OCI-LY7 (cell line): ENCODE data around the gene FTO. TPM values are rescaled to one million over a fixed set of nuclear protein-coding genes. Genes with fewer than 3 reads are reported as not detected.

Experiments
- BruUV-seq: library from RNA; stranded (reverse); fragments of 400-500 nt; replicated peaks from 2 replicates; lab custom pipeline; 2021; lab: Mats Ljungman, UMichigan
- CTCF ChIA-PET: fragments of 300-600 bp; sonication (Branson Sonifier 250); formaldehyde crosslinking; loops from one replicate; lab custom pipeline; 2022; ENCODE audit warnings: antibody characterized with exemption; ENCODE audit not compliant: unreplicated experiment; lab: Charles Lee
- POLR2A ChIA-PET: fragments of 300-600 bp; sonication (Branson Sonifier 250); formaldehyde crosslinking; loops from one replicate; lab custom pipeline; 2022; ENCODE audit warnings: antibody characterized with exemption; lab: Charles Lee
- DNase-seq: peaks from one replicate; pipeline ENCODE4 v3.0.0-alpha.2; 2015; ENCODE audit warnings: low spot score
- H2AFZ ChIP-seq: fragments of 200-600 bp; sonication (generic), shearing (Covaris generic); 2 replicates; pipeline ENCODE4 v1.6.1; 2014; ENCODE audit warnings: mild to moderate bottlenecking, antibody characterized with exemption, low read length, moderate library complexity
- H3K27ac ChIP-seq: fragments of 200-600 bp; sonication (generic); 2 replicates; pipeline ENCODE4 v1.5.1; 2014; ENCODE audit warnings: mixed run types, low read depth, mild to moderate bottlenecking, moderate library complexity, low read length, inconsistent platforms; ENCODE audit not compliant: poor library complexity, severe bottlenecking
- H3K36me3 ChIP-seq: fragments of 200-600 bp; sonication (generic); 2 replicates; pipeline ENCODE4 v1.6.1; 2014; ENCODE audit warnings: mild to moderate bottlenecking, antibody characterized with exemption, low read length, moderate library complexity, mixed read lengths; ENCODE audit not compliant: insufficient read depth
- H3K4me1 ChIP-seq: fragments of 200-600 bp; sonication (generic); 2 replicates; pipeline ENCODE4 v1.5.1; 2014; ENCODE audit warnings: mild to moderate bottlenecking, low read length; ENCODE audit not compliant: insufficient read depth, poor library complexity, severe bottlenecking
- H3K4me2 ChIP-seq: fragments of 200-600 bp; sonication (generic); 2 replicates; pipeline ENCODE4 v1.6.1; 2014; ENCODE audit warnings: mild to moderate bottlenecking, low read length
- H3K4me3 ChIP-seq: fragments of 200-600 bp; sonication (generic); 2 replicates; pipeline ENCODE4 v1.5.1; 2014; ENCODE audit warnings: mild to moderate bottlenecking, low read depth, low read length; ENCODE audit not compliant: poor library complexity, severe bottlenecking
- H3K79me2 ChIP-seq: fragments of 200-600 bp; sonication (generic); 2 replicates; pipeline ENCODE4 v1.6.1; 2016; ENCODE audit warnings: low read depth, mild to moderate bottlenecking, low read length, moderate library complexity, mixed read lengths; ENCODE audit not compliant: insufficient read depth
- H3K9me2 ChIP-seq: fragments of 200-600 bp; sonication (generic); 2 replicates; pipeline ENCODE4 v1.6.1; 2016; ENCODE audit warnings: mild to moderate bottlenecking, low read length, mixed read lengths; ENCODE audit not compliant: insufficient read depth
- H3K9me3 ChIP-seq: fragments of 200-600 bp; sonication (generic); 2 replicates; pipeline ENCODE4 v1.6.1; 2014; ENCODE audit warnings: mild to moderate bottlenecking, mixed run types, low read length, mixed read lengths
- H4K20me1 ChIP-seq: fragments of 200-600 bp; sonication (generic); 2 replicates; pipeline ENCODE4 v1.6.1; 2014; ENCODE audit warnings: mild to moderate bottlenecking, antibody characterized with exemption, low read length, moderate library complexity, mixed read lengths; ENCODE audit not compliant: insufficient read depth
- EZH2phosphoT487 ChIP-seq: fragments of 200-600 bp; sonication (generic); IDR thresholded peaks from 2 replicates; pipeline ENCODE4 v1.6.1; 2018; ENCODE audit warnings: low read depth, borderline replicate concordance, mild to moderate bottlenecking, mixed run types, antibody characterized with exemption, low read length, moderate library complexity, mixed read lengths
- intact Hi-C: fragments of 100-400 bp; cut with micrococcal nuclease; formaldehyde crosslinking; loops from one replicate; pipeline ENCODE4 v1.10.0; 2022; ENCODE audit not compliant: unreplicated experiment
- total RNA-seq, 2 experiments: library from RNA; depleted of rRNA in 1 of 2; stranded (reverse); fragments of >200 nt in 1 of 2; shearing (Covaris generic) in 1 of 2; gene quantifications; 2 replicates each; pipeline ENCODE4 v1.2.3, GENCODE V29; 2014 to 2022
- TF ChIP-seq, protein P1 (sequence below): fragments of 200-600 bp; sonication (generic); conservative IDR thresholded peaks from 2 replicates; pipeline ENCODE4 v1.5.1; 2014; ENCODE audit warnings: mild to moderate bottlenecking, antibody characterized with exemption, low read length, moderate library complexity, mixed read lengths

FTO gene
- total RNA-seq, 2 experiments from 2014 or later: 57.1 to 68.0 TPM

DNA sequence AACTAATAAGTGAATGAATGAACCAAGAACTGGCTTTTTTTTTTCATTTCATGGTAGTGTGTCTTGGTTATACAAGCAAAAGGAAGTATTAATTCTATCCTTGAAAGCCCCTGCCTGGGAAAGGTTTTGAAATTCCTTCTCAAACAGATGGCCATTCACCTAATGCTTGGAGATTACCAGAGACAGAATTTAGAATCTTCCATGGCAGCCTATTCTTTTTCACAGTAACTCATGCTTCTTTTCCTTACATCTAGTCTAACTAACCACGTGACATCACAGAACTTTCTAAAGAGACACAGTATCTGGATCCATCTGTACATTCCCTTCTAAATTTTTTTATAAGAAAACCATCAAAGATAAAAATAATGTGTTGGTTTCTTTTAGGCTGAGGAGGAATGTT lies 151.6 kb downstream of the FTO start:
- Histone ChIP-seq H3K36me3 (no peaks in the 10 kb centered on the region), H2AFZ (no peak overlapping the region), H4K20me1 (no peaks in the 10 kb centered on the region), H3K4me1 (no peaks in the 10 kb centered on the region), H3K9me2 (no peaks in the 10 kb centered on the region), H3K27ac (no peak overlapping the region), H3K4me3 (no peak overlapping the region), H3K9me3 (no peaks in the 10 kb centered on the region), H3K79me2 (no peaks in the 10 kb centered on the region), H3K4me2 (no peak overlapping the region)
- intact Hi-C loops: no loop called here
- BruUV-seq: no TSS peak
- CTCF ChIA-PET: no interaction called here
- TF ChIP-seq, protein P1, sequence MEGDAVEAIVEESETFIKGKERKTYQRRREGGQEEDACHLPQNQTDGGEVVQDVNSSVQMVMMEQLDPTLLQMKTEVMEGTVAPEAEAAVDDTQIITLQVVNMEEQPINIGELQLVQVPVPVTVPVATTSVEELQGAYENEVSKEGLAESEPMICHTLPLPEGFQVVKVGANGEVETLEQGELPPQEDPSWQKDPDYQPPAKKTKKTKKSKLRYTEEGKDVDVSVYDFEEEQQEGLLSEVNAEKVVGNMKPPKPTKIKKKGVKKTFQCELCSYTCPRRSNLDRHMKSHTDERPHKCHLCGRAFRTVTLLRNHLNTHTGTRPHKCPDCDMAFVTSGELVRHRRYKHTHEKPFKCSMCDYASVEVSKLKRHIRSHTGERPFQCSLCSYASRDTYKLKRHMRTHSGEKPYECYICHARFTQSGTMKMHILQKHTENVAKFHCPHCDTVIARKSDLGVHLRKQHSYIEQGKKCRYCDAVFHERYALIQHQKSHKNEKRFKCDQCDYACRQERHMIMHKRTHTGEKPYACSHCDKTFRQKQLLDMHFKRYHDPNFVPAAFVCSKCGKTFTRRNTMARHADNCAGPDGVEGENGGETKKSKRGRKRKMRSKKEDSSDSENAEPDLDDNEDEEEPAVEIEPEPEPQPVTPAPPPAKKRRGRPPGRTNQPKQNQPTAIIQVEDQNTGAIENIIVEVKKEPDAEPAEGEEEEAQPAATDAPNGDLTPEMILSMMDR: no peak
- TF ChIP-seq EZH2phosphoT487: no peak
- DNase-seq: no peak
- POLR2A ChIA-PET: no interaction called here

DNA sequence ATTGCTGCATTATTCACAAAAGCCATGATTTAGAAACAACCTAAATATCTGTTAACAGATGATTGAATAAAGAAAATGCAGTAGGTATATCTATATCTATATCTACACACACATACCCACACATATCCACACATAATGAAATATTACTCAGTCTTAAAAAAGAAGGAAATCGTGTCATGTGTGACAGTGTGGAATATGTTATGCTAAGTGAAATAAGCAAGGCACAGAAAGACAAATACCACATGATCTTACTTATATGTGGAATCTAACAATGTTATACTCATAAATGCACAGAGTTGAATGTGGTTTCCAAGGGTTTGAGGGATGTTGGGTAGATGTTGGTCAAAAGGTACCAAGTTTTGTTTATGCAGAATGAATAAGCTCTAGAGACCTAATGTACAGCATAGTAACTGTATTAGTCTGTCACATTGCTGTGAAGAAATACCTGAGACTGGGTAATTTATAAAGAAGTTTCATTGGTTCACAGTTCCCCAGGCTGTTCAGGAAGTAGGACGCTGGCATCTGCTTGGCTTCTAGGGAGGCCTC lies 156.1 kb downstream of the FTO start:
- BruUV-seq: no TSS peak
- no peak for DNase-seq
- no peak overlapping the region for H3K4me3 ChIP-seq
- intact Hi-C loops: no loop called here
- no peaks in the 10 kb centered on the region for H3K36me3 ChIP-seq
- H4K20me1 ChIP-seq: no peaks in the 10 kb centered on the region
- H3K4me1 ChIP-seq: no peaks in the 10 kb centered on the region
- TF ChIP-seq EZH2phosphoT487: no peak
- TF ChIP-seq, protein P1: no peak
- POLR2A ChIA-PET: interaction anchor here (0.6 kb wide), 1 partner anchor 8 kb away, joined by 7 read pairs; no protein-coding TSS in a partner anchor
- no peak overlapping the region for H3K27ac ChIP-seq
- no peaks in the 10 kb centered on the region for H3K9me3 ChIP-seq
- CTCF ChIA-PET: no interaction called here
- no peak overlapping the region for H3K4me2 ChIP-seq
- H3K79me2 ChIP-seq: no peaks in the 10 kb centered on the region
- no peaks in the 10 kb centered on the region for H3K9me2 ChIP-seq
- H2AFZ ChIP-seq: no peak overlapping the region

GRCh38 chr16:53863861-53864260 lies 159.9 kb downstream of the FTO start:
- intact Hi-C loops: no loop called here
- Histone ChIP-seq H3K36me3 (no peaks in the 10 kb centered on the region), H3K4me3 (no peak overlapping the region), H4K20me1 (no peaks in the 10 kb centered on the region), H2AFZ (no peak overlapping the region), H3K4me1 (peaks cover 5% of the 10 kb centered on the region), H3K27ac (no peak overlapping the region), H3K9me3 (no peaks in the 10 kb centered on the region), H3K4me2 (no peak overlapping the region), H3K9me2 (no peaks in the 10 kb centered on the region), H3K79me2 (no peaks in the 10 kb centered on the region)
- ChIA-PET POLR2A (no interaction called here), CTCF (no interaction called here)
- BruUV-seq: no TSS peak
- no peak for DNase-seq
- TF ChIP-seq, protein P1: no peak
- TF ChIP-seq EZH2phosphoT487: no peak
